HFF-Myc (cell line): Measurements from ENCODE around the gene BACH2.

Experiments used
- DNase-seq: peaks from one replicate; pipeline ENCODE4 v3.0.0-alpha.2; 2011; ENCODE audit warnings: low read depth; ENCODE audit errors: extremely low read depth
- H3K4me3 ChIP-seq: replicated peaks from 2 replicates; pipeline ENCODE4 v1.5.1; 2011; ENCODE audit warnings: low read depth, mild to moderate bottlenecking, control low read depth, low read length
- TF ChIP-seq, protein P1 (sequence below): IDR thresholded peaks from 2 replicates; pipeline ENCODE4 v1.5.1; 2012; ENCODE audit warnings: mild to moderate bottlenecking, low read depth, low read length, control low read depth; ENCODE audit errors: missing control alignments

BACH2 gene

DNA sequence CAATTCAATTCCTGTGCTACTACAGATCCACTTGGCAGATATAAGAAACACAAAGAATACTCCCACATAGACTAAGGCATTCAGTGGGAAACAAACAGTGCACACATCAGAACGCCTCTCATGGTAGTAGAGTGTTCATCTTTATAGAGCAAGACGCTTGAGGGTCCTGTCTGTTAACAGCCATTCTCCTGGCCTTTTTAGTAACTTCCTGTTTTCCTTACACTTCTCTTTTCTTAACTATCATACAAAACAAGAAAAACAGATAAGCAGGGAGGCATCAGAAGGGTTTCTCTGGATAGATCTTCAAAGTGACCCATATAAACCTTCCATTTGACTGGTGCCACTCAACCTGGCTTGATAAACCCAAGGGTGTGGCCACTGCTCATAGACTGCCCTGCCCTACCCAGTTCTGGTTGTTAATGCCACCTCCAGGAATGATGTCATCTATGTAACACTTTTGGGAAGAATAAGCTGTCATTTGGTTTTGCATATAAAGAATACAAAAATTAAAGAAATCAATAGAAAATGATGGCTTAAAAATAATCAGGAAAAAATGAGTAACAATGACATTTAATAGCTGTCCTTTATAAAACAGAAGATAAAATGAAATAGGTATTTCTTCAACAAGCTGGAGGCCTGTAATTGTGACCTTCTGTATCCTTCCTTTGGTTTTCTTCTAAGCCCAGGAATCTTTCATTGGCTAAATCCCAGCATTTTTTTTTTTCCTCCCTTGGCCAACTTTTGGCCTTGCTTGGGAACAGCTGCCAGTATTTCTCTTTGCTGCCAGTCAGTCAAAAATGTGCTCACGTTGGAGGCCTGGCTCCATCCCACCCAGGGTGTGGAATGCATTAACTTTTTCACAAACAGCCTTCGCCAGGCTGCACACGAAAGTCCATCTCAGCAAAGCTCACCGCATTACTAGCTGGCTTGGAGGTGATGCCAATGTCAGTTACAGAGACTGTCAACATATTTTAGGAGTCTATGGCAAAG lies 298.9 kb downstream of the BACH2 start:
- TF ChIP-seq, protein P1, sequence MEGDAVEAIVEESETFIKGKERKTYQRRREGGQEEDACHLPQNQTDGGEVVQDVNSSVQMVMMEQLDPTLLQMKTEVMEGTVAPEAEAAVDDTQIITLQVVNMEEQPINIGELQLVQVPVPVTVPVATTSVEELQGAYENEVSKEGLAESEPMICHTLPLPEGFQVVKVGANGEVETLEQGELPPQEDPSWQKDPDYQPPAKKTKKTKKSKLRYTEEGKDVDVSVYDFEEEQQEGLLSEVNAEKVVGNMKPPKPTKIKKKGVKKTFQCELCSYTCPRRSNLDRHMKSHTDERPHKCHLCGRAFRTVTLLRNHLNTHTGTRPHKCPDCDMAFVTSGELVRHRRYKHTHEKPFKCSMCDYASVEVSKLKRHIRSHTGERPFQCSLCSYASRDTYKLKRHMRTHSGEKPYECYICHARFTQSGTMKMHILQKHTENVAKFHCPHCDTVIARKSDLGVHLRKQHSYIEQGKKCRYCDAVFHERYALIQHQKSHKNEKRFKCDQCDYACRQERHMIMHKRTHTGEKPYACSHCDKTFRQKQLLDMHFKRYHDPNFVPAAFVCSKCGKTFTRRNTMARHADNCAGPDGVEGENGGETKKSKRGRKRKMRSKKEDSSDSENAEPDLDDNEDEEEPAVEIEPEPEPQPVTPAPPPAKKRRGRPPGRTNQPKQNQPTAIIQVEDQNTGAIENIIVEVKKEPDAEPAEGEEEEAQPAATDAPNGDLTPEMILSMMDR = no peak
- no peak overlapping the region for H3K4me3 ChIP-seq
- no peak for DNase-seq

DNA sequence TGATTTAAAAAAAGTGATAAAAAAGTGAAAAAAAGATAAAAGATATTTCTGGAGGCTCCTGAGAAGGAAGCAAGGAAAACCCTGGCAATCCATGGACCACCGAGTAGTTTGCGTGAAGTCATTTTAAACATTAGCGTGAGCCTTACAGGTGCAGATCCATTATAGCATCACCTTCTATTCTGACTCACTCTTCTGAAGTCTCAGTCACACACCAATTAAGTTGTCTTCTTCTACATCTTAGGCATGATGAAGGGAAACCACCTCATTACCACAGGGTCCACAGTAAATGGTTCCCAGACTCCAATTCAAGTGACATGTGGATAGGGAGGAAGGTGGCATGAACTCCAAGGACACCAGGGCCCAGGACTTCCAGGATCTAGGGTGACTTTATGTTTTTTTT lies 303.2 kb downstream of the BACH2 start:
- TF ChIP-seq, protein P1 = no peak
- DNase-seq = no peak
- no peak overlapping the region for H3K4me3 ChIP-seq

- TF ChIP-seq, protein P1 = no peak
- DNase-seq = no peak
Measured at GRCh38 chr6:89992818-89993217, 303.8 kb downstream of the BACH2 start.

DNA sequence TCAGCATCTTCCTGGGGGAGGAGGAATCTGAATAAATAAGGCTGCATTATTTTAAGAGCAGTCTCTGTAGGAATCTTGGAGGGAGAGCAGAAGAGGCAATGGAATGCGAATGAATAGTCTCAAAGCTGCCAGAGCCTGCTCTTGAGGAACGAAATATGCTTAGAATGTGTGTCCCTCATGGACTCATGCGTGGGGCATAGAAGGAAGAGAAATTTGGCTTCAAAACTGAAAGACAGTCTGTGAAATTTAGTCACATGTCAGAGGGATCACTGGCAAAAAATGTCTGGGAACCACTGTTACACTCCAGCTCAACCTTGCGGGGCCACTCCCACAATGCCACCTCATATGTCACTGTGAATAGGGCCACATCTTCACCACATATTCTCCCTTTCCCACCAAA lies 306.9 kb downstream of the BACH2 start:
- no peak for DNase-seq
- TF ChIP-seq, protein P1 = no peak
- no peak overlapping the region for H3K4me3 ChIP-seq

More at GRCh38 chr6:89992818-89993217, 303.8 kb downstream of the BACH2 start:
- H3K4me3 ChIP-seq = no peak overlapping the region

- TF ChIP-seq, protein P1 = no peak
- DNase-seq = no peak
- H3K4me3 ChIP-seq = no peak overlapping the region
Measured at GRCh38 chr6:89987830-89988229, 308.8 kb downstream of the BACH2 start.

GRCh38 chr6:89987140-89987539 lies 309.5 kb downstream of the BACH2 start:
- H3K4me3 ChIP-seq = no peak overlapping the region
- DNase-seq = no peak
- TF ChIP-seq, protein P1 = no peak

GRCh38 chr6:89986650-89987074 lies 310.0 kb downstream of the BACH2 start:
- no peak overlapping the region for H3K4me3 ChIP-seq
- no peak for DNase-seq
- TF ChIP-seq, protein P1 = no peak
